CD14-positive monocyte (primary cell): Measurements from ENCODE around the gene USP47. TPM values are rescaled to one million over a fixed set of nuclear protein-coding genes. Genes with fewer than 3 reads are reported as not detected.

Experiments
- DNase-seq, 3 donors: peaks; one replicate each; pipeline ENCODE4 v3.0.0-alpha.2; 2011 to 2022
- H2AFZ ChIP-seq: 2 replicates; pipeline ENCODE4 v1.6.0; 2012; ENCODE audit warnings: mild to moderate bottlenecking, low read depth, low read length, inconsistent platforms; ENCODE audit not compliant: insufficient read depth, poor library complexity, severe bottlenecking
- H3K27ac ChIP-seq, 2 donors: 1 replicate in 1 of 2; 2 replicates in 1 of 2; pipeline ENCODE4 v1.5.1; 2012 to 2013; ENCODE audit warnings: low read length in 2 of 2, control low read depth in 1 of 2, inconsistent platforms in 1 of 2, low read depth in 1 of 2, mild to moderate bottlenecking in 1 of 2
- H3K27me3 ChIP-seq, 2 donors: one replicate each; pipeline versions ENCODE4 v1.6.0 to v1.6.1; 2011 to 2013; ENCODE audit warnings: low read length in 2 of 2; ENCODE audit not compliant: control insufficient read depth in 2 of 2, insufficient read depth in 2 of 2
- H3K36me3 ChIP-seq, 2 donors: replicated peaks in 1 of 2; 1 replicate in 1 of 2; 2 replicates in 1 of 2; pipeline versions ENCODE4 v1.5.1 to v1.6.1; 2012 to 2013; ENCODE audit warnings: low read length in 2 of 2, control low read depth in 1 of 2, inconsistent platforms in 1 of 2, mild to moderate bottlenecking in 1 of 2; ENCODE audit not compliant: insufficient read depth in 2 of 2, control insufficient read depth in 1 of 2
- H3K4me1 ChIP-seq, 2 donors: 1 replicate in 1 of 2; 2 replicates in 1 of 2; pipeline versions ENCODE4 v1.5.1 to v1.6.1; 2012 to 2013; ENCODE audit warnings: low read length in 2 of 2, control low read depth in 1 of 2, inconsistent platforms in 1 of 2, mild to moderate bottlenecking in 1 of 2, moderate library complexity in 1 of 2; ENCODE audit not compliant: insufficient read depth in 2 of 2, control insufficient read depth in 1 of 2
- H3K4me2 ChIP-seq: replicated peaks from 2 replicates; pipeline ENCODE3; 2012; ENCODE audit warnings: low read length, moderate library complexity, mild to moderate bottlenecking; ENCODE audit not compliant: poor library complexity, severe bottlenecking; ENCODE audit errors: extremely low read depth
- H3K4me3 ChIP-seq, 3 experiments: fragments of 200-600 bp in 1 of 3; sonication (generic) in 1 of 3; replicated peaks in 1 of 3; 1 replicate in 2 of 3; 2 replicates in 1 of 3; pipeline ENCODE4 v1.5.1; 2011 to 2013; ENCODE audit warnings: low read length in 3 of 3, mild to moderate bottlenecking in 3 of 3, control low read depth in 2 of 3, low read depth in 2 of 3, inconsistent platforms in 1 of 3, moderate library complexity in 1 of 3
- H3K79me2 ChIP-seq: 2 replicates; pipeline ENCODE4 v1.6.0; 2012; ENCODE audit warnings: mild to moderate bottlenecking, control low read depth, inconsistent platforms, low read length, moderate library complexity; ENCODE audit not compliant: insufficient read depth
- H3K9ac ChIP-seq: 2 replicates; pipeline ENCODE4 v1.6.0; 2017; ENCODE audit warnings: low read length, mild to moderate bottlenecking; ENCODE audit not compliant: insufficient read depth, poor library complexity, severe bottlenecking
- H3K9me3 ChIP-seq, 2 donors: replicated peaks in 1 of 2; 1 replicate in 1 of 2; 2 replicates in 1 of 2; pipeline versions ENCODE4 v1.5.1 to v1.6.1; 2012 to 2013; ENCODE audit warnings: low read length in 2 of 2, control low read depth in 1 of 2; ENCODE audit not compliant: control insufficient read depth in 1 of 2, insufficient read depth in 1 of 2
- H4K20me1 ChIP-seq: 2 replicates; pipeline ENCODE4 v1.6.0; 2012; ENCODE audit warnings: mild to moderate bottlenecking, low read length, control low read depth, moderate library complexity; ENCODE audit not compliant: insufficient read depth
- H3K27ac Mint-ChIP-seq, 7 donors: one replicate each; pipeline ENCODE4 v1.8.0; 2020; ENCODE audit warnings: mild to moderate bottlenecking in 7 of 7, mixed read lengths in 7 of 7, moderate library complexity in 6 of 7, inconsistent platforms in 2 of 7
- H3K27me3 Mint-ChIP-seq, 3 donors: one replicate each; pipeline ENCODE4 v1.8.0; 2021 to 2022; ENCODE audit warnings: low read depth in 3 of 3, mild to moderate bottlenecking in 3 of 3, mixed read lengths in 3 of 3, moderate library complexity in 3 of 3, inconsistent platforms in 1 of 3
- H3K36me3 Mint-ChIP-seq, 2 donors: one replicate each; pipeline ENCODE4 v1.8.0; 2020; ENCODE audit warnings: mixed read lengths in 2 of 2, inconsistent platforms in 1 of 2, mild to moderate bottlenecking in 1 of 2
- H3K4me1 Mint-ChIP-seq: one replicate; pipeline ENCODE4 v1.8.0; 2020; ENCODE audit warnings: mild to moderate bottlenecking, mixed read lengths
- H3K4me3 Mint-ChIP-seq, 2 donors: one replicate each; pipeline ENCODE4 v1.8.0; 2020; ENCODE audit warnings: mild to moderate bottlenecking in 2 of 2, mixed read lengths in 2 of 2, moderate library complexity in 1 of 2
- H3K9me3 Mint-ChIP-seq, 7 donors: one replicate each; pipeline ENCODE4 v1.8.0; 2020 to 2022; ENCODE audit warnings: mixed read lengths in 7 of 7, mild to moderate bottlenecking in 6 of 7, moderate library complexity in 6 of 7, inconsistent platforms in 2 of 7
- CTCF ChIP-seq: fragments of 200-600 bp; IDR thresholded peaks from one replicate; pipeline ENCODE4 v1.8.0; 2022; ENCODE audit warnings: antibody characterized with exemption, mild to moderate bottlenecking
- WGBS: methylation state at CpG from one replicate; pipeline ENCODE4 v1.1.5; 2013; ENCODE audit warnings: missing lambda C conversion rate; ENCODE audit not compliant: insufficient coverage; 5-methylcytosine and 5-hydroxymethylcytosine counted together
- intact Hi-C, 2 donors: fragments of 100-400 bp; cut with micrococcal nuclease; formaldehyde crosslinking; loops; one replicate each; pipeline versions ENCODE4 v1.15.0 to v1.15.1; 2023
- polyA plus RNA-seq, 3 donors: library from polyadenylated mRNA; depleted of rRNA in 1 of 3; unstranded in 2 of 3; stranded (reverse) in 1 of 3; fragments of 300-500 nt in 2 of 3; fragments of >200 nt in 1 of 3; fragmentation: Illumina TruSeq in 2 of 3; gene quantifications; 1 replicate in 2 of 3; 2 replicates in 1 of 3; pipeline ENCODE4 v1.2.3, GENCODE V29; 2012 to 2021

The USP47 gene
- polyA plus RNA-seq, 3 donors = 8.1 to 17.5 (median 10.5) TPM

GRCh38 chr11:12003815-12004214 lies 162.0 kb downstream of the USP47 start:
- Histone ChIP-seq H4K20me1 (no peaks in the 10 kb centered on the region), H3K9me3 (peaks cover 0 to 14% of the 10 kb centered on the region in 2 donors), H3K27me3 (peaks cover 38 to 44% of the 10 kb centered on the region in 2 donors), H3K4me3 (no peak overlapping the region), H3K36me3 (no peaks in the 10 kb centered on the region), H2AFZ (no peak overlapping the region), H3K9ac (no peak overlapping the region), H3K4me2 (no peak overlapping the region), H3K4me1 (no peaks in the 10 kb centered on the region), H3K27ac (no peak overlapping the region), H3K79me2 (no peaks in the 10 kb centered on the region)
- no peak for TF ChIP-seq CTCF
- H3K27ac Mint-ChIP-seq = no peak overlapping the region
- 86% methylated on average over 1 of the region's 4 CpGs for WGBS
- intact Hi-C loops = no loop called here
- DNase-seq = no peak
- no peaks in the 10 kb centered on the region for H3K36me3 Mint-ChIP-seq
- H3K9me3 Mint-ChIP-seq = peaks cover 0 to 6% (median 0%) of the 10 kb centered on the region in 7 donors
- peaks cover 35 to 56% (median 48%) of the 10 kb centered on the region in 3 donors for H3K27me3 Mint-ChIP-seq
- no peak overlapping the region for H3K4me3 Mint-ChIP-seq
- H3K4me1 Mint-ChIP-seq = peaks cover 1% of the 10 kb centered on the region

GRCh38 chr11:12005061-12005460 lies 163.3 kb downstream of the USP47 start:
- H3K9me3 Mint-ChIP-seq = peaks cover 0 to 14% (median 6%) of the 10 kb centered on the region in 7 donors
- no peak overlapping the region for H3K4me2 ChIP-seq
- no peak overlapping the region for H3K9ac ChIP-seq
- H2AFZ ChIP-seq = no peak overlapping the region
- peaks cover 40 to 61% (median 56%) of the 10 kb centered on the region in 3 donors for H3K27me3 Mint-ChIP-seq
- no peaks in the 10 kb centered on the region for H3K4me1 ChIP-seq
- H3K36me3 Mint-ChIP-seq = peaks cover 3 to 4% of the 10 kb centered on the region in 2 donors
- 83% methylated on average over 1 of the region's 4 CpGs for WGBS
- no peaks in the 10 kb centered on the region for H3K36me3 ChIP-seq
- H3K4me1 Mint-ChIP-seq = peaks cover 5% of the 10 kb centered on the region
- no peak for DNase-seq
- H3K4me3 Mint-ChIP-seq = no peak overlapping the region
- H3K9me3 ChIP-seq = peaks cover 0 to 20% of the 10 kb centered on the region in 2 donors
- intact Hi-C loops = no loop called here
- H3K27ac ChIP-seq = no peak overlapping the region
- H3K27me3 ChIP-seq = peaks cover 44 to 54% of the 10 kb centered on the region in 2 donors
- no peaks in the 10 kb centered on the region for H3K79me2 ChIP-seq
- no peak overlapping the region for H3K4me3 ChIP-seq
- no peak for TF ChIP-seq CTCF
- no peak overlapping the region for H3K27ac Mint-ChIP-seq
- no peaks in the 10 kb centered on the region for H4K20me1 ChIP-seq
